NCI-H1092 treated with DMSO at 0.1 percent for 48 hours (cell line): ENCODE measurements around the gene GNAZ.

Experiments used
- DNase-seq: peaks from one replicate; lab custom pipeline; 2025; lab: John Stamatoyannopoulos, UW

GNAZ gene

GRCh38 chr22:23119494-23120414 is 49.4 kb downstream of the GNAZ start:
- DNase-seq, result no peak

- no peak for DNase-seq
Measured at GRCh38 chr22:23120415-23120899, 50.1 kb downstream of the GNAZ start.

GRCh38 chr22:23121000-23121421 is 50.7 kb downstream of the GNAZ start:
- no peak for DNase-seq

DNA sequence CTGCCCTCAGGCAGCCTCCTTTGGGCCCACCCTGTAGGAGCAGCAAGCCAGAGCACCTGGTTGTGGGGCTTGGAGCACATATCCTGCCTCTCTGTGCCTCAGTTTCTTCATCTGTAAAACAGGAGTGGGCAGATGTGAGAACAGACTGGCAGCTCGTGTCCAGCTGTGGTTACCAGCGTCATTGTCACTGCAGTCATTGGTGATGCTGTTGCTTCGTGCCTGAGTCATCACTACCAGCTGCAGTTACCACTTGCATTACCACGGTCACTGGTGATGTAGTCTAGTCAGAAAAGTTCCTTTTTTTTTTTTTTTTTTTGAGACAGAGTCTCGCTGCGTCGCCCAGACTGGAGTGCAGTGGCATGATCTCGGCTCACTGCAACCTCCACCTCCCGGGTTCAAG is 51.1 kb downstream of the GNAZ start:
- DNase-seq, result no peak

GRCh38 chr22:23122216-23122957 is 52.1 kb downstream of the GNAZ start:
- DNase-seq, result no peak

GRCh38 chr22:23122992-23123803 is 52.9 kb downstream of the GNAZ start:
- DNase-seq, result no peak

DNA sequence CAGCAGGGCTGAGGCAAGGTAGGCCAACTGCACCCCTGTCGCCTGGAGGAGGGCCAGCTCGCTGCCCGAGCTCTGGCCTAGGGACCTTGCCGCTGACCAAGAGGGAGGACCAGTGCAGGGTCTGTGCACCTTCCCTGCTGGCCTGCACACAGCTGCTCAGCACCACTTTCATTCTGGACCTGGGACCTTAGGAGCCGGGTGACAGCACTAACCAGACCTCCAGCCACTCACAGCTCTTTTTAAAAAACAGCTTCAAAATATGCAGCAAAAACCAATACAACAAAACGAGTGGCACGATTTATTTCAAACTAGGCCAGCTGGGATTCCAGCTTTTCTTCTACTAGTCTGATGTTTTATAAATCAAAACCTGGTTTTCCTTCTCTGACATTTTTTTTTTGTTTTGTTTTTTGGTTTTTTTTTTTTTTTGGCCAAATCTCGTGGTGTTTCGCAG is 53.5 kb downstream of the GNAZ start:
- DNase-seq, result no peak

GRCh38 chr22:23124611-23125511 is 54.5 kb downstream of the GNAZ start:
- DNase-seq, result no peak

- DNase-seq, result no peak
Measured at GRCh38 chr22:23125512-23126103, 55.3 kb downstream of the GNAZ start.

GRCh38 chr22:23126165-23127054 is 56.1 kb downstream of the GNAZ start:
- DNase-seq, result no peak

DNA sequence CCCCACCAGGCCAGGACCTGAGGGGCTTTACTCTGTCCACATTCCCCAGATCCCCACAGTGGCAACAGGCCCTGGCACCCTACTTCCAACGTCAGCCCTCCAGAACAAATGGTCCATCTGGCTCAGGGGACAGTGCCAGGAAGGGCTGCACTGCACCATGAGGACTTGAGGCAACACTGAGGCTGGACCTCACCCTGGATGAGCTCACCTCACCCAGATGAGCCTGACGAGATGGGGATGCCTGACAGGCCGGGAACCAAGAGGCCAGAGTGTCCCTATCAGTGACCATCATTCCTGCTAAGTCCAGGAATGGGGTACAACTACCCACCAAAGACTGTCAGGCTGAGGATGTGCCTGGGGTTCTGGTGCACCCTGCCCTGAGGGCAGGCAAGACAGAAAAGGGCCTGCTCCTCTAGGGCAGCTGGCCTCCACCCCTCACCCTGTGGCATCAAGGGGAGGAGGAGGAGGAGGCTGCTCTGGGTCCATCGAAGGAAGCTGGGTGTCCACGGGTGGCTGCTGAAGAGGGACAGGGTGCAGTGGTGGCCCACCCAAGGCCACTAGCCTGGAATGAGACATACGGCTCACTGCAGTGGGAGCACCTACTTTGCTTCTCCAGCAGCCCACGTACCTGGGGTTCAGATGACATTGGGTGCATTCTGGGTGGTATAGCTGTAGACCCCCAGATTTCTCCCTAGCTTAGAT is 56.9 kb downstream of the GNAZ start:
- no peak for DNase-seq

GRCh38 chr22:23127788-23128187 is 57.5 kb downstream of the GNAZ start:
- no peak for DNase-seq

DNA sequence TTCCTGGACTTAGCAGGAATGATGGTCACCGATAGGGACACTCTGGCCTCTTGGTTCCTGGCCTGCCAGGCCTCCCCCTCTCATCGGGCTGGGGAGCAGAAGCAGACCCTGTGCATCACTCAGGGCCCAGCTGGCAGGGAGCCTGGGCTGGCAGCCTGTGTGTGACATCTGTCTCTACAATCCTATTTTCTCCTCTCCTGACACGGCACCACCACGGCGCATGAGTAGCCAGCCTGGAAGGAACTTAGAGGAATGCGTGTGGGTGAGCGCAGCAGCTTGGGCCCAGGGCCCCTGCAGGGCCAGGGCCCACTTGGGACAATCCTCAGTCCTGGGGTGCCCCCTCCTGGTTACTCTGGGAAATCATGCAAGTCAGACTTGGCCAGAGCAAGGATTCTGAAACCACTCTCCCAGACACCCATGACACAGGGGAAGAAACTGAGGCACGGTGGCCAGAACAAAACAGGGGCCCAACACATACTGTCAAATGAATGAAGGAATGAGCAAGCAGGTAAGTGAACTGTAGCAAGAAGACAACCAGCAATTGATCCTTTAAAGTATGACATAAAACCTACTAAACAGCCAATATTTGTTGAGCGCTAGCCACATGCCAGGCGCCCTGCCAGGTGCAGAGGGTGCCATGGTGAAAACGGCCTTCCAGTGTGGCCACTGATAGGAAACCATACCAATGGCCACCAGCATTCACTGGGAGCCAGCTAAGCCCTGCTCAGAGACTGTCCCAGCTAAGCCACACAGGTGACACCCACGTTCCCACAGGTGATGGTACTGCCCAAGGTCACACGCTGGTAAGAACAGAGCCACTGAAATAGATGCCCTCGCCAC is 58.2 kb downstream of the GNAZ start:
- DNase-seq, result peak; percentile 51

DNA sequence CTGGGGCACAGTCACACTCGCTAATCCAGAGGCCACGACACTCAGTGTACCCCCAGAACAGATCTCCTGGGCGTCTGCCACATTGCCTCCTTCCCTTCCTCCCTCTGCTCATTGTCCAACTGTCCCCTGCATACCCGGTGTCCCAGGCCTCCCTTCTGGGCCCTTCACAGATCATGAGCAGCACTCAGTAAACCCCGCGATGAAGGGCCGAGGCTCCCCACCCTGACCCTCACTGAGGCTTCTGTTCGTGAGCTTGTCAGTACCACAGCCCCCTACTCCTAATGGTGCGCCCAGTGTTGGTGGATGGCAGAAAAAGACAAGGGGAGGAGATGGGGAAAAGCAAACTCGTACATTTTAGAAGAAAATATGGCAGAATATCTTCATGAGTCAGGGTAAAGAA is 58.8 kb downstream of the GNAZ start:
- DNase-seq, result no peak

GRCh38 chr22:23130697-23131096 is 60.4 kb downstream of the GNAZ start:
- DNase-seq, result no peak

DNA sequence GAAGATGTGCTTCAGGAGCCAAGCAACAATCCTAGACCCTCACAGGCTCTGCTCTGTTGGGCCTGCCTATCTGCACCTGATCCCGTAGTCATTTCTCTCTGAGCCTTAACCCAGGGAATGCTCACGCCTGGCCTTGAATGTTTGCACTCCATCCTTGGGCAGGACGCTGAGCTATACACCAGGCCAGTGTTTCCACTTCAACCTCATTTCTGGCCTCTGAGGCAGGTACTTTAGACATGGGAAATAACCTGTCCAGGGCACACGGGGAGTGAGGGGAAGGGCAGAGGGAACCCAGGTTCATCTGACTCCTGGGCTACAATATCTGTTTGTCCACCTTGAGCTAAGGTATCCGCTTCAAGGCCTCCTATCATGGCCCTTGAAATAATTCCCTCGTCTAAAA is 61.6 kb downstream of the GNAZ start:
- DNase-seq, result no peak

GRCh38 chr22:23132376-23133091 is 62.2 kb downstream of the GNAZ start:
- DNase-seq, result no peak
